Measurements from ENCODE around the gene RREB1.

RREB1 gene

GRCh38 chr6:7129360-7129759, 21.6 kb downstream of the RREB1 start:
- DNase-seq (ENCODE audit: low read depth), result no peak
- no peak for TF ChIP-seq CTCF (IDR thresholded peaks at IDR 0.05; ENCODE audit: control insufficient read depth, insufficient read depth, low read depth, low read length, missing control alignments)
- H3K4me3 ChIP-seq (ENCODE audit: control insufficient read depth, low read depth, low read length), result no peak overlapping the region

- no peak for DNase-seq (ENCODE audit: low read depth)
- no peak overlapping the region for H3K4me3 ChIP-seq (ENCODE audit: control insufficient read depth, low read depth, low read length)
- no peak for TF ChIP-seq CTCF (IDR thresholded peaks at IDR 0.05; ENCODE audit: control insufficient read depth, insufficient read depth, low read depth, low read length, missing control alignments)
Observed at GRCh38 chr6:7129784-7130569, 22.2 kb downstream of the RREB1 start.

GRCh38 chr6:7131390-7131789, 23.6 kb downstream of the RREB1 start:
- TF ChIP-seq CTCF (IDR thresholded peaks at IDR 0.05; ENCODE audit: control insufficient read depth, insufficient read depth, low read depth, low read length, missing control alignments), result no peak
- DNase-seq (ENCODE audit: low read depth), result no peak
- H3K4me3 ChIP-seq (ENCODE audit: control insufficient read depth, low read depth, low read length), result no peak overlapping the region

GRCh38 chr6:7132398-7133035, 24.8 kb downstream of the RREB1 start:
- no peak for TF ChIP-seq CTCF (IDR thresholded peaks at IDR 0.05; ENCODE audit: control insufficient read depth, insufficient read depth, low read depth, low read length, missing control alignments)
- no peak overlapping the region for H3K4me3 ChIP-seq (ENCODE audit: control insufficient read depth, low read depth, low read length)
- no peak for DNase-seq (ENCODE audit: low read depth)

- H3K4me3 ChIP-seq (ENCODE audit: control insufficient read depth, low read depth, low read length), result no peak overlapping the region
- TF ChIP-seq CTCF (IDR thresholded peaks at IDR 0.05; ENCODE audit: control insufficient read depth, insufficient read depth, low read depth, low read length, missing control alignments), result no peak
- no peak for DNase-seq (ENCODE audit: low read depth)
Observed at GRCh38 chr6:7134999-7135745, 27.4 kb downstream of the RREB1 start.

GRCh38 chr6:7135755-7136154, 28.0 kb downstream of the RREB1 start:
- H3K4me3 ChIP-seq (ENCODE audit: control insufficient read depth, low read depth, low read length), result no peak overlapping the region
- no peak for TF ChIP-seq CTCF (IDR thresholded peaks at IDR 0.05; ENCODE audit: control insufficient read depth, insufficient read depth, low read depth, low read length, missing control alignments)
- DNase-seq (ENCODE audit: low read depth), result no peak

Measured in AG09309 (cell line).